Breast epithelium (tissue), 3 donors: ENCODE results near the gene FAAH2.

ENCODE experiments used
- CTCF ChIP-seq, 3 donors: fragments of 450-650 bp; IDR thresholded peaks; one replicate each; pipeline ENCODE4 v1.5.1; 2016 to 2017; ENCODE audit warnings: antibody characterized with exemption in 3 of 3, mild to moderate bottlenecking in 3 of 3, moderate library complexity in 3 of 3
- POLR2A ChIP-seq: fragments of 450-650 bp; IDR thresholded peaks from one replicate; pipeline ENCODE4 v1.6.1; 2016; ENCODE audit warnings: antibody characterized with exemption, mild to moderate bottlenecking, moderate library complexity
- POLR2AphosphoS5 ChIP-seq, 3 donors: sonication (generic); formaldehyde crosslinking; IDR thresholded peaks; one replicate each; pipeline ENCODE4 v1.6.1; 2017; ENCODE audit warnings: antibody characterized with exemption in 3 of 3

GRCh38 chrX:57266275-57266674 lies 20.2 kb upstream of the FAAH2 start:
- TF ChIP-seq CTCF (IDR thresholded peaks at IDR 0.05), result no peak
- no peak for TF ChIP-seq POLR2A
- TF ChIP-seq POLR2AphosphoS5 (IDR thresholded peaks at IDR 0.05), result no peak
